HT-29 (cell line): ENCODE measurements around the gene TMEM174. TPM values are rescaled to one million over a fixed set of nuclear protein-coding genes. Genes with fewer than 3 reads are reported as not detected.

Source experiments
- DNase-seq: peaks from one replicate; pipeline ENCODE4 v3.0.0-alpha.2; 2015; ENCODE audit warnings: low spot score
- total RNA-seq: library from RNA; depleted of rRNA; stranded (reverse); fragments of >200 nt; shearing (Covaris generic); gene quantifications from 2 replicates; pipeline ENCODE4 v1.2.3, GENCODE V29; 2014; rRNA removed

Gene TMEM174, protein sequence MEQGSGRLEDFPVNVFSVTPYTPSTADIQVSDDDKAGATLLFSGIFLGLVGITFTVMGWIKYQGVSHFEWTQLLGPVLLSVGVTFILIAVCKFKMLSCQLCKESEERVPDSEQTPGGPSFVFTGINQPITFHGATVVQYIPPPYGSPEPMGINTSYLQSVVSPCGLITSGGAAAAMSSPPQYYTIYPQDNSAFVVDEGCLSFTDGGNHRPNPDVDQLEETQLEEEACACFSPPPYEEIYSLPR
- total RNA-seq = not detected in 2 replicates

DNA sequence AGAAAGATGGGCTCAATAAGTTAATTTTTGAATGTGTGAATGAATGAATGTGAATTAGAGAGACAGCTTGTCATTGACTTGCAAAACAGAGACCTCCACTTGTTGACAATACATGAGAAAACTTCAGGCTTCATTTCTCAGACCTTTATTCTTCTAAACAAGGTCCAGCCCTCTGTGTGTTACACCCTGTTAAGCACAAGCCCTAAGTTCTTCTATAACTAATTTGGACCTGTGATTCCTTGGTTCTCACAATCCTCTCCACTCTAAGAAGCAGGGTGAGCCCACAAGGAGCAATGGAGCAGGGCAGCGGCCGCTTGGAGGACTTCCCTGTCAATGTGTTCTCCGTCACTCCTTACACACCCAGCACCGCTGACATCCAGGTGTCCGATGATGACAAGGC, at the start of gene TMEM174:
Gene TMEM174 (plus strand): TSS at position 243 of the 400 bp plus-strand sequence. CDS start 51 bp downstream, at position 294.
- DNase-seq = no peak

DNA sequence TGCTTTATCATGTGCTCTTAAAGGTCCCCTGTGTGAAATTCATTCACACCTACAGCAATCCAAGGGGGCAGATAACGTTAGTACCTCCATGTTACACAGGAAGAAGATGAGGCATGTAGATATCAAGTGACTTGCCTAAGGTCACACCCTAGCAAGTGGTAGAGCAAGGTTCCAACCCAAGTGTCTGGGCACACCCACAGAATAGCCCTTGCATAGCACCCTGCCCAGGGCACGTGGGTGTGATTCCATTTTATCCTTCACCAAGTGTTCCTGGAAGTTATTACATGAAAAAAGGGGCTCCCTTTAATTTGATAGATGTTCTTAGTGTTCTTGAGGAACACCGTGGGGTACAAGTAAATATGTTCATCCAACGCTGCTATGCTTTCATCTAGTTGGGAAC, 47.7 kb upstream of the TMEM174 start:
- no peak for DNase-seq

DNA sequence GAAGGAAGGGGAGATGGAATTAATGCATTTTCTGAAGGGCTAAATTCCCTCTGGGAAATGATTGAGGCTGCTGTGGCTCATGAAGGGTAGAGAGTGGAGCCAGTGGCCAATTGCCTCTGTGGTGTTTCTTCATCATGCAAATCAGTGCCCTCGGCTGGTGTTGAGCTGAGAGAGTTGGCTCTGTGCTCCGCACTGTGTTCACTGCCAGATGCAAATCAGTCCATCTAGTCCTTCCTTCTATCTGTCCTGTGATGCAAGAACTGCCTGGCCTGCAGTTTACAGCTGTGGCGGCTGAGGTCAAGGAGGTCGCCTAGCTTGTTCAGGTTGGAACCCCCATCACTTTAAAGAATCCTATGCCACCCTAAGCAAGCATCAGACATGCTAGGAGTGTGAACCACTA, 46.6 kb upstream of the TMEM174 start:
- DNase-seq = no peak

DNA sequence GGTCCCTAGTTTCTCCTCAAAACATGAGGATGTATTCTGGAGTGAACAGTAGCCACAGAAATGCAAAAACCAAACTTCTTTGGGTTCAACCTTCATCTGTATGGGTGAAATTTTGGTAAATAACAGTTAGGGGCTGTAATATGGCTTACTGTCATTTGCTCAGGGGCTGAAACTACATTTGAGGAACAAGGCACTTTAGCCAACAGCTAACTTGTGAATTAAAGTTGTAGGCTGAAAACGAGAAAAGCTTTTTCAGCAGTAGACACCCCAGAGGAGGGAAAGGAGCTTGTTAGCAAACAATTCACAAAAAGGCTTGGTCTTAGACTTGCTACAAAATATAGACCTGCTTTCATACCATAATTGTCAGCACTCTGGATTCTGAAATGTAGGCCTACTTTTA, 46.0 kb upstream of the TMEM174 start:
- DNase-seq = no peak

DNA sequence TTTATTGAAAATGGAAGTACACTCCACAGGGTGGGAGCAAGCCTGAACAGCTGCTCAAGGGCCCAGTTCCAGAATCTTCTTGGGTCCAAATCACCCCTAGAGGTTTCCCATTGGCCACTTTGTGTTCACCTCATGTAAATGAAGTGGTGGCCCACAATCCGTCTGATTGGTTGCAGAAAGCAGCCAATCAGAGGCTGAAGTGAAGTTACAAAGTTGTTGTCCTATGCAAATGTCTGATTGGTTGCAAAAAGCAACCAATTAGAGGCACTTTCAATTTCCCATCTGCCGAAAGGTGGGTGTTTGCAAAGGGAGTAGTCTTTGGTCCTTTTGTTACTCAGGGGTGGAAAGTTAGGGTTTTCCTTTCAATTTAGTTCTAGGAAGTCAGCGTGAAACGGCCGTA, 43.9 kb upstream of the TMEM174 start:
- no peak for DNase-seq

DNA sequence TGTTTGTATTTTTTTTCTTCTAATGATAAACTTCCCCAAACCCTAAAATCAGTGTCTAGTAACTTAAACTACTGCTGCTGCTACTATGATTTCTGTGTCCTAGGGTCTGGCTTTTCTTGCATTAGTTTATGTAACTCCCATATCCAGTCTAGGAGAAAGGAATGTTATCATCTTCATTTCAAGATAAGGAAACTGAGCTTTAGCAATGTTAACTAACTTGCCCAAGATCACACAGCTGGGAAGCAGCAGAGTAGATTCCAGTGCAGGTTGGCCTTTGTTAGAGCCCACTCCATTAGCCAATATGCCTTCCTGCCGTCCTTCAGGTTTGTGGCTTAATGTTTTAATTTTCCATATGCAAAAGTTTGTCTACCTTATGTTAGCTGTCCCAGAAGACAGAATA, 42.2 kb upstream of the TMEM174 start:
- DNase-seq = no peak

DNA sequence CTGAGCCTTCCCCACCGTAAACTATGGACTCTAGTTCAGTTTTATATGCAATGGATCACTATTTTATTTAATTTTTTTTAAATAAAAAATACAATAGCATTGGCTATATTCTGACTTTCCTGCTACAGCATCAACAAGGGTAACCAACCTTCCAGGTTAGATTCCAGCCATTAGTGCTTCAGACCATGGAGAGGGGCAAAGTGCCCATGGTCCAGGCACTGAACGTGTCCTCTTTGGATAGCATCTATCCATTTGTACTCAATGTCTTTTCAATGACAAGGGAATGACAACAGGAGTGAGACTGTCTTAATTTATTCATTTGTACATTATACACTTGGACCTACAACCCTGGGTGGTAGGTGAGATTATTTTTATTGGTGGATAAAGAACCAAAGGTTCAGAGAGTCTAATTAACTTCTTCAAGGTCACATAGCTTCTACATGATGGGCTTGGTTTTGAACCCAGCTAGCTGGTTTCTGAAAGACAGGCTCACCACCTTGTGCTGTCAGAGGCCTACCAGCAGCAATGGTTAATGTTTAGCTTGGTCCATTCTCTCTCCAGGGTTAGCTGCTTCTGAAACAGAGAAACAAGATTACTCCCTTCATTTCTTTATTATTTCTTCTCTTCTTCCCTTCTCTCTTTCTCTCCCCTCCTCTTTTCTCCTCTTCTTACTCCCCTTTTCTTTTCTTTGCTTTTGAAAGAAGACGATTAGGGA, 41.1 kb upstream of the TMEM174 start:
- no peak for DNase-seq

DNA sequence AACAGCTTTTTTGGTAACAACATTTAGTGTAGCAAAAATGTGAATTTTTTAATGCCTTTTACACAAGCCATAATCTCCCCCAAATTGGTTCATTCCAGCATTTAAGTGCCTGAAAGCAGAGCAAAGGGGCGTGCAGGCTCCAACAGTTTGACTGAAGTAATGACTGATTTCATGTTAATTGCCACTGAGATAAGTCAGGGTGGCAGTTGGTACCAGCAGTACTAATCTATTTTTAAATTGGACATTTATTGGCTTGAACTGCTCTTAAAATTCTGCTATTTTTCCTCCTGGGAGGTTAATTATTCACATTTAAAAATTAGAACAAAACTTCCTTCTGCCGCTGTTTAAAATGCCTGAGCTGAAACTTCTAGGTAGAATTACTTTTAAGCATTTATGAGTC, 40.2 kb upstream of the TMEM174 start:
- DNase-seq = no peak

DNA sequence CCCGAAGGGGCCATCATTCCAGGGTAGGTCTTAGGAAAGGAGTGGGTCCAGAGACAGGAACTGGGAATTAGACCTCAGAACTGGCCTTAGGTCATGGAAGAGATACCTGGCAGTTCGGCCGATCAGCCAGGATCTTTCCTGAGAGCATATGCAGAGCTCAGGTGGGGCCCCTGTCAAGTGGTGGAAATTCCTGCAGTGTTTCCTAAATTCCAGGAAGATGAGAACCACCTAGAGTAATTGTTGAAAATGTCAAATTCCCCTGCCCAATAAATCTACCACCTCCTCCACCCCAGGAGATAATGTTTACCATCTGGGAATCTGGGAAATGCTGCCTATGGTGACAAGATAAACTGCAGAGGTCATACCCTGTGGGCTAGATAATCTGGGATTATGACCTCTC, 38.0 kb upstream of the TMEM174 start:
- DNase-seq = no peak

DNA sequence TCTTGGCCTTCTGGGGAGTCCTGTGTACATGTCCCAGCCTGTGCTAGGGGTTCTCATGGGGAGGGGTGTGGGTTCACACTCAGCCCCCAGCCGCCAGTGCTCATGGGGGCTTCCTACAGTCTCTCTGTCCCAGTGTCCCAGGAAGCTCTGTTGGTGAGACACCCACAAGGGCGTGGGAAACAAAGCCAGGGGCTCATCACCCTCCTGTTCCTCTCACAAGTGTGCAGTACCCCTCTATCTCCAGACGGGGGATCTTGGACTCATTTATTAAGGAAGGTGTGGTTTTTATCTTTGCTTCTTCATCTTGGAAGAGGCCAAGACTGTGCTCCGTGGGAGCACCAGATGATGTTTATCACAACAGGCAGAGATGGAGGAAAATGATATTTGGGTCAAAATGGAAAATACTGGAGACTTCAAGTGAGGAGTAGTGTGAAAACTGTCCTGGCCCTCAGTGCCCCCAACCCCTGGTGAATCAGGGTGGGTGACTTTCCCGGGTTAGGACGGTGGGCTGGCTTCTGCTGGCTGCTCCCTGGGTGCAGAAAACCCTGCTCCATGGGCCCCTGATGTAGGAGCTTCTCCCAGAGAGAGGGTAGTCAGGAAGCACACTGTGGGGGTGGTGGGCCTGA, 37.5 kb upstream of the TMEM174 start:
- DNase-seq = peak; percentile 38

DNA sequence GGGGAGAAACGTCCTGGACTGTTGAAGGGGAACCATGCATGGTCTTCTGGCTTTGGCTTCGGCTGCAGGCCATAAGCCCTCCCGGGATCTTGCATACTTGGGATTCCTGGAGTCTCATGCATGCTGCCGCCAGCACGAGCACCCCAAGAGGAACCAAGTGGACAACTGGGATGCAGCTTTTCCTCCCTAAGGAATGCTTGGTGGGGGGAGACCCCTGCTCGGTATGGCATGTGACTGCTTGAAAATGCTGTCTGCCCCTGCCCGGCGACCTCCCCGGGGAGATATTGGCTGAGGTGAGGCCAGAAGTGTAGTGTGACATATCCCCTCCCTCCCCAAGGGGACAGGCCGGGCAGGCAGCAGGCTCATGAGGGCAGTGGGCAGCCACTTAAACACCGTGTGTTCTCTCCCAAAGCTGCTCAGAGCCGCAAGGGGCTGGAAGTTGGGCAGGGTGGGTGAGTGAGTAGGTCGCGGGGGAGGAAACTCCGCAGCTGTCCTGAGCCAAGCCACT, 36.9 kb upstream of the TMEM174 start:
- DNase-seq = no peak

DNA sequence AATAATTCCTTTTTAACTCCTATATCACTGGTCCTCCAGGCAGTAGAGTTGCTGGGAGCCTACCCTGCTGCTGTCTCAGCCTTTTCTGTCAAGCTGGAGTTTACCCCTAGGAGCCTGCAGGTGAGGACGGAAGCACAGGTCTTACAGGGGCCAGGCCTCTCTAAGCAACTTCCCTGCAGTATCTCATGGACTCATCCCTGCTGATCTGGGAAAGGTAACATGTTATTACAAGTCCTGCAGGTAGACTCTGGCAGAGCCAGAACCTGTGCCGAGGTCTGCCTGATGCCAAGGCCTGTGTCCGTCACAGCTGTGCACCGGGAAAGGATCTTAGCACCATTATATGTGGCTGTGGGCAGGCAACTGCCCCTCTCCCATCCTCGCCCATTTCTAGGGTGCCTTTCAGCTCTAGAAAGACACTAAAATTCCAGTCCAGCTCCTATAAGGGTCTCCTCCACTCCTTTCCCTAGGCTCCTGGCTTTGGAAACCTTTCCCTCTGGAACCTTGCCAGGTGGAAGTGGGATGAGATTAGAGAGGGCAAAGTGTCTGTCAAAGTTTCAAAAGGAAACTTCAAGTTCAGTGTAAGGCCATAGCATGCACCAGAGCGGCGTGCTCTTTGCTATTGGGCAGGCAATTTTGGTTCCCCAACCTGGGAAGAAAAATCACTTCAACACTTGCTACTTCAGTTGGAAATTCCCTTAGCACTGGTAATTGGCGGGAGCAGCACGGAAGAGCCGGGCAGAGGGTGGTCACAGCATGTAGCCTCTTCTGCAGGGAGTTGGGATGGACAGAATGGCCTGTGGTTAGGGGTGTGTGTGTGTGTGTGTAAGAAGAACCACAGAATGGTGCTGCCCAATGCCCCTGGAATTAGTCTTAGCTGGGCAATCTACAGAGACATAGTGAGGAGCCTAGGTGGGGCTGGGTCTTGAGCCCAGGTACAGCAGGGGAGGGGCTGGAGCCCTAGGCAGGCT, 35.1 kb upstream of the TMEM174 start:
- no peak for DNase-seq

DNA sequence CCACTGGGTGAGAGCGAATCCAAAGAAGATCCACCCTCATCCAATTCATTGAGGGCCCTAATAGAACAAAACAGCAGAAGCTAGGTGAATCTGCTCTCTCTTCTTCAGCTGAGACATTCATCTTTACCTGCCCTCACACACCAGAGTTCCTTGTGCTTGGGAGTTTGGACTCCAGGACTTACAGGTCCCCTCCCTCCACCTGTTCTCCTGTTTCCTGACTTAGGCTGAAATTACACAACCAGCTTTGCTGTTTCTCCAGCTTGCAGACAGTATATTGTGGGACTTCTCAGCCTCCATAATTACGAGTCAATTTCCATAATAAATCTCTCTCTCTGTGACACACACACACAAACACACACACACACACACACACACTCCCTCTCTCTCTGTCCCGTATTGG, 33.5 kb upstream of the TMEM174 start:
- no peak for DNase-seq

DNA sequence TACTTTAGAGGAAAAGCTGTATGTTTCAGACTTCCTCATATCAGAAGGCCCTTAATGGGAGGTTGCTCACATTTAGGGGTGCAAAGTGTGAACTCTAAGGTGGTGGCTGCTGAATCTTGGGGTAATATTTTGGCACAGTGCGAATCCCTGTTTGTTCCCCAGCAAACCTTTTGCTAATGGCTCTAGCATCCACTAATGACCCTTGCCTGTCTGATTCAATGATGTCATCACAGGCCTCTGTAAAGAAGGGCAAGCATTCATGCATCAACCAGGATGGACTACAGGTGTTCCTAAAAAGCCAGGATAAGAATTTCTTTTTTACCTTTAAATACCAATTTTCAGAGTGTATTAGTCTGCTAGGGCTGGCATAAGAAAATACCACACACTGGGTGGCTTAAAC, 32.2 kb upstream of the TMEM174 start:
- no peak for DNase-seq

DNA sequence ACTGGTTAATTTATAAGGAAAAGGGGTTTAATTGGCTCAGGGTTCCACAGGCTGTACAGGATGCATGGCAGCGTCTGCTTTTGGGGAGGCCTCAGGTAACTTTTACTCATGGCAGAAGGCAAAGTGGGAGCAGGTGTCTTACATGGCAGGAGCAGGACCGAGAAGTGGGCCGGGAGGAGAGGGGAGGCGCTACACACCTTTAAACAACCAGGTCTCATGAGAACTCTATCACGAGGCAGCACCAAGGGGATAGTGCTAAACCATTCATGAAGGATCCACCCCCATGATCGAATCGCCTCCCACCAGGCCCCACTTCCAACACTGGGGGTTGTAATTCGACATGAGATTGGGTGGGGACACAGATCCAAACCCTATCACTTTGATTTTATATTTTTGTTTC, 31.0 kb upstream of the TMEM174 start:
- DNase-seq = no peak

DNA sequence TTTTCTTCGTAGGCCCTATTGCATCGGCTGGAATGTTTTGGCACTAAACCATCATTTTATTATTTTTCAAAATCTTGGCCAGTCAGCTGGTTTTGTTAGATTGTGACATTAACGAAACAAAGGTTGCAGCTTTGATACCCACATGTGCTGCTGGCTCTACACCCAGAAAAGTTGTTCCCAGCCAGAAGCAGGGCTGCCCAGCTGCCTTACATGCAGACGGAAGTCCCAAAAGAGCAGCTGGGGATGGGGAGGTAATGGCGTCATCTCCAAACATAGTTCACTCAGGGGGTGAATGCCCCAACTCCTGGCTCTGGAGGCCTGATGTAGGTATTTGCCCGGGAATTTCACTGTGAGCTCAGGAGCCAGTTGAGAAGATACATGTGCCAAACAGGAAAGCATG, 29.3 kb upstream of the TMEM174 start:
- no peak for DNase-seq

DNA sequence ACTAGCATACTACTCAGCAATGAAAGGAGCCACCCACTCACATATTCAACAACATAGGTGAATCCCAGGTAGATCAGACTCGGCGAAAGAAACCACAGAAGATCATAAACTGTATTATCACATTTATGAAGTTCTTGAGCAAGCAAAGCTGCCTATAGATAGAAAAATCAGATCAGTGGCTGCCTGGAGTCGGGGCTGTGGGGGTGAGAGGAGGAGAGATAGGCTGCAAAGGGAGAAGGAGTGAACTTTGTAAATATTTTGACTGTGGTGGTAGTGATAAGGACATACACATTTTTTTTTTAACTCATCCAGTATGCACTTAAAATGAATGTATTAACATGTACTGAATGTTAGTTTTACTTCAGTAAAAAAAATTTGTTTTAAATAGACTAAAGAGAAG, 23.5 kb upstream of the TMEM174 start:
- no peak for DNase-seq

DNA sequence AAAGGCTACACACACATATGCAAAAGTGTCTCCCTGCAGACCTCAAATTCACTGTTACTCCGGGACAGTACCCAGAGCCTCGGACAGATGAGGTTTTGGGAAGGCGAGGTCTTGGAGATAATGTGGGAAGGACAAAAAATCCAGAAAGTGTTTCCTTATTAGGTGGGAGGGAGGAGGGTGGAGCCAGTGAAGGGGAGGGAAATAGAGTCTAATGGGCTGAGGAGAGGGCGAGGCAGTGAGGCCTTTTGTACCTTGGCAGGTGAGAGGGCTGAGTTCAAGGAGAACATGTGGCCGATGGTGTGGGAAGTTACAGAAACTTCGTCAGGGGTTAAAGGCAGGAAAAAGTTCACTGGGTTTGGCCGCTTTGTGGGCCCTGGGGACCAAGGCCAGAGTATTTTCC, 22.1 kb upstream of the TMEM174 start:
- DNase-seq = no peak

DNA sequence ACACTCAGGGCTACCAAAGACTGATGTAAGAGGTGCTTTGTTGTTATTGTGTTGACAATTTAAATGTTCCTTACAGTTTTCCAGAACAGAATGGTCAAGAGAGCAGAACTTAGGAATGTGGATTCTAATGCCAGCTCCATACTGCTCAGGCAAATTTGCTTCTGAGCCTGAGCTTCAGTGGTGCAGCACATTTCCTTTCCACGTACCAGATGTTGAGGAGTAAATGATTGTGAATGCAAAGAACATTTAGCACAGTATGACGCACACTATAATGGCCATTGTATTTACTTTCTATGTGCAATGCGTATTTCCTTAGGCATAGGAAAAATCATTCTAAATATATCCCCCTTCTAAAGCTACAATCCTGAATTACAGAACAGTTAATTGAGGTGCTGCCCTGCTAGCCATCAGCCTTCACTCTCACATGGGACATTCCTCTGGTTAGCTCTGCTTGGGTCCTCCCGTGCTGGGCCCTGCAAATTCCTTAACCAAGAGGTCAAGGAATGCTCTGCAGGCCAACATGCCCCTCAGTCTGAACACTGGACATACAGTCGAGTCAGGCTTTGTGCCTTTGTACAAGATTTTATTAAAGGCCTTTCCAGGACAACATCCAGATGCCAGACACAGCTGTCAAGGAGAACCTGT, 21.1 kb upstream of the TMEM174 start:
- no peak for DNase-seq

DNA sequence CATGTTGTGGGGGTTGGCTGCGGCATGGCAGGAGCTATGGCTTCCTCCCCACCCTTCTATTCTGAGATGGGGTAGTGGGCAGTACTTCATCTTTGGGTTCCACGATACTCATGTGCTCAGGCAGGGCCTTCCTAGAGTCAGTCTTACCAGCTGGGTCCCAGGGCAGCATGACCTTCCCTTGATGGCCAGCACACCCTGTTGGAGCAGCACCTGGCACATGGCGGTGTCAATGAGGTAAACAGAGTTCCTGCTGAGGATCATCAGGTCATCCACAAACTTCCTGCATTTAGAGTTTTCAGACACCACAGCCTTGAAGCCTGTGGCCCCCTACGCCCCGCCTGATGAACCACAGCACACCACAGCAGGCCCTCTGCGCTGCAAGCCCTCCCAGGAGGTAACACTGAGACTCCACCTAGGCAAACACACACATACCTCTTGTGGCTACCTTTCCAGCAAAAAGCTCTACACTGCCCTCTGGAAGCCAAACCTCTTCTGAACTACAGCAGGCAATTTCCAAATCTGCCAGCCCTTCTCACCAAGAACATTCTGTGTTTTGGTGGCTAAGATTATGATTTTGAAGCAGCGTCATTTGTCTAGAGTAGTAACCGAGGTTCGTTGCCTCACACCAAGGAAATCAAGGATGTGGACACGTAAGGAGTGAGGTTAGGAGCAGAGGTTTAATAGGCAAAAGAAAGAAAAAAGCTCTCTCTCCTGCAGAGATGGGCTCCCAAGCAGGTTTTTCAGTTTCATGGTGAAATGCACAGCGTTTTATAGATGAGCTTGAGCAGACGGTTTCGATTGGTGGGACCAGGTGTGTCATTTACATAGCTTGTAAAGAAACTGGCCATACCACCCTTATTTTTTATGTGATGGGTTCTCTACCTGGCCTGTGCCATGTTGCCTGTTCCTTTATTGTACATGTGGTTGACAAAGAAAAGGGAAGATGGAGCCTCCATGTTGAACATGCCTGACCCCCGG, 20.3 kb upstream of the TMEM174 start:
- peak; percentile 8 for DNase-seq
